Astrocyte (in vitro differentiated cells and primary cell): ENCODE measurements around the gene TEX2.

ENCODE experiments used
- CTCF ChIP-seq: IDR thresholded peaks from 2 replicates; pipeline ENCODE4 v1.5.1; 2011; ENCODE audit warnings: low read depth, mild to moderate bottlenecking, inconsistent platforms, low read length, moderate library complexity; ENCODE audit not compliant: insufficient read depth
- EZH2 ChIP-seq: IDR thresholded peaks from 2 replicates; pipeline ENCODE4 v1.6.1; 2012; ENCODE audit warnings: mild to moderate bottlenecking, low read length, inconsistent platforms; ENCODE audit not compliant: insufficient read depth

DNA sequence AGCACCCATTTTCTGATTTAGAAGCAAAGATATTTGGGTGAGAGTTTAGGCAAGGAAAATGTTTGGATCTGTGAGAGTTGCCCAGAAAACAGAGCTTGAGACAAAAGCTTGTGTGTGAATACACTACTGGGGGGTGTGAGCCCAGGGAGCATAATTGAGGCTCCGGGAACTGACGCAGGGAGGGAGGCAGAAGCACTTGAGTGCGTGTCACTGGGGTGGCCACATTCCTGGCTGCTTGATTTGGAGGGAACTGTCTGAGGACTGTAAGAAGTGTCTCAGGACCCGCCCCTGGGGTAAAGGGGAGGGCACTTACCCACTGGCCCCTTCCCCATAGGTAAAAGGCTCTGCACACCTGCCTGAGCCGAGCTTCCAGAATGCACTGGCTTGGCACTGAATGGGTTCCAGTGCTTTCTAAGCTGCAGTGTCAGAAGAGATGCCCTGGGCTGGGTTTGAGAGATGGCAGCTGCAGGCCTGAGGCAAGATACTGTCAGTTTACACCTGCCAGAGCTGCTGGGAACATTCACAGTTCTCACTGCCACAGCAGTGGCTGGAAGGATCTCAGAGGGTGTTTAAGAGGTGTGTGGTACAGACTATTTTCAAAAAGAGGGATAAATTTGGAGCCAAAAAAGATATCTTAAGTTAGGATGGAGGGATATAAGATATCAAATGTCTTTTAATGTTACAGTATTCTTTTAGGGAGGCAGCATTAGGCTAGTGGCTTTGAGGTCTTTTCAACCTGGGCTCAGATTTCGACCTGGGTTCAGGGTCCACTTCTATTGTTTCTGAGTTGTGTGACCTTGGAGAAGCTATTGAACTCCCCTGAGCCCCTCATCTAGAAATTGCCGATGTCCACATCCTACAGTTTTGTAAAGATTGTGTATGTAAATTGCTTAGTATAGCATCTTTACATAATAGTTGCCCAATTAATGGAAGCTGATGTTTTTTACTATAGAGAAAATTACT lies 6.9 kb upstream of the TEX2 start:
- TF ChIP-seq CTCF = no peak
- TF ChIP-seq EZH2 = no peak
